Stimulated activated CD4-positive, alpha-beta T cell treated with anti-CD3 and anti-CD28 coated beads, Interleukin-4, amount 100 ng/mL, for 24 hours (primary cell): ENCODE results near the gene PHF1.
"Not testable (repeated sequence)": the region's sequence is repeated elsewhere in the genome, so short reads cannot be mapped to it uniquely, and the experiment has no call there.

Experiments
- DNase-seq: peaks from one replicate; pipeline ENCODE4 v3.0.0-alpha.2; 2020

Gene PHF1

DNA sequence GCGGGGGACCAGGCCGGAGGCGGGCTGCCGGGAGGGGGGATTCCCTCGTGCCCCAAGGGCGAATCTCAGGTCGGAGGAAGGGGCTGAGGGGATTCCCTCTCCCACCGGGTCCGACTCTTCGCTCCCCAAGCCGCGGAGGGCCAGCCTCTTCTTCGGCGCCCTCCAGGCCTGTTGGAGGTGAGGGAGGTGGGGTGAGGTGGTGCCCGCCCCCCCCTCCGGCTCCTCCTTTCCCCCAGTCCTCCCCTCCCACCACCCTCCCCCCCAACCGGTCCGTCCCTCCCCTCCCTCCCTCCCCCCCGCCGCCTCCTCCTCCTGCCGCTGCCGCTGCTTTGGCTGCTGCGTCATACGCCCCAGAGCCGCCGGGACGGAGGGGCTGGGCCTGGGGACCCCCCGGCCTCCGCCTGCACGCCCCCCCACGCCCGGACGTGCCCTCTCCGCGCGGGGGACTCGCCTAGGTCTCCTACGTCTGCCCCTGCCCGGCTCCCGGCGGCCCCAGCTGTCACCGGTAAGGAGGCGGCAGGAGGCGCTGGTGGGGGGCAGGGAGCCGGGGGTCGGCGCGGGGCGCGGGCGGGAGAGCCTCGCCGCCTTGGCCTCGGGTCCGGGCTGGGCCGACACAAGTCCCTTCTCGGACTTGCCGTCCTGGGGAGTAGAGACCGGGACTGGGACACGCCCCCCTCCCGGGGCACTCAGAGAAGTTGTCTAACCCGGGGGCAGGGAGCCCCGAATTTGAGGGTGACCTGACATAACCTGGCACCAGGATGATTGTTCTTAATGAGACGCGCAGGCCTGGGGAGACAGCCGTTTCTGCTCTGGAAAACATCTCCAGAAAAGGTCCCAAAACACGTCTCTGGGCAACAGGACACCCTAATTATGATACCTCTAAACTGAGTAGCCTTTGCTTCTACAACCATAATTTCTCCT, at the start of gene PHF1:
Gene PHF1, plus strand, starts transcription at position 304 of the 921 bp plus-strand sequence. CDS start 1,250 bp downstream, outside the sequence.
- no peak for DNase-seq

DNA sequence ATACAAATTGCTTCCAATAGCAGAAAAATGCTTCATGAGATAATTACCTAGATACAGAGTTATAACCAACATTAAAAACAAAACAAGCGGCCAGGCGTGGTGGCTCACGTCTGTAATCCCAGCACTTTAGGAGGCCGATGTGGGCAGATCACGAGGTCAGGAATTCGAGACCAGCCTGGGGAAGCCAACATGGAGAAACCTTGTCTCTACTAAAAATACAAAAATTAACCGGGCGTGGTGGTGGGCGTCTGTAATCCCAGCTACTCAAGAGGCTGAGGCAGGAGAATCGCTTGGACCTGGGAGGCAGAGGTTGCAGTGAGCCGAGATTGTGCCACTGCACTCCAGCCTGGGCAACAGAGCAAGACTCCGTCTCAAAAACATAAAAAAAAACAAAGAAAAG, 47.3 kb upstream of the PHF1 start:
- not testable (repeated sequence) for DNase-seq

DNA sequence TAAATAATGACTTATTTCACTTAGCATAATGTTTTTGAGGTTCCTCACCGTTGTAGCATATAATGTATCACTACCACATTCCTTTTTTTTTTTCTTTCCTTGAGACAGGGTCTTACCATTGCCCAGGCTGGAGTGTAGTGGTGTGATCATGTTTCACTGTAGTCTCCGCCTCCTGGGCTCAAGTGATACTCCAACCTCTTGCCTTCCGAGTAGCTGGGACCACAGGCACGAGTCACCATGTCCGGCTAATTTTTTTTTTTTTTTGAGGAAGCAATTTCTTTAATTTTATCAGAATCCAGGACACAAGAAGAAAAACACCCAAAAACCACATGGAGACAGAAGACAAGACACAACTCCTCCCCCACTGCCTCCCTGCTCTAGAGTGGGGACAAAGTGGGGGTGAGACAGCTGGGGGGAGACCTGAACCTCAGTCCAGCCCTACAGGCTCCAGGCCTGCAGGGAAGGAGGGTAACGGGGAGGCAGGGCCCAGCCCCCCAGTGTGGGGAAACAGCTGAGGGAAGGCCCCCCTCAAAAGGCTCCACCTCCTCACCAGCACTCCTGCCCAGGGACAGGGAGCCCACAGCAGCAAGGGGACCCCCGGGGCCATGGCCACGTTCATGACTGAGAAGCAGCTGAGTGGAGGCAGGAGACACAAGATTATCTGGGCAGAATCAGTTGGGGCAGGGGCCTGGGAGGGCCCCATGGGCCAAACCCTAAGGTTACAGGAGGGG, 46.2 kb upstream of the PHF1 start:
- not testable (repeated sequence) for DNase-seq

GRCh38 chr6:33365206-33365971, 45.4 kb upstream of the PHF1 start:
- DNase-seq = not testable (repeated sequence)

GRCh38 chr6:33367009-33367714, 43.7 kb upstream of the PHF1 start:
- DNase-seq = no peak

GRCh38 chr6:33367715-33368025, 43.1 kb upstream of the PHF1 start:
- DNase-seq = not testable (repeated sequence)

DNA sequence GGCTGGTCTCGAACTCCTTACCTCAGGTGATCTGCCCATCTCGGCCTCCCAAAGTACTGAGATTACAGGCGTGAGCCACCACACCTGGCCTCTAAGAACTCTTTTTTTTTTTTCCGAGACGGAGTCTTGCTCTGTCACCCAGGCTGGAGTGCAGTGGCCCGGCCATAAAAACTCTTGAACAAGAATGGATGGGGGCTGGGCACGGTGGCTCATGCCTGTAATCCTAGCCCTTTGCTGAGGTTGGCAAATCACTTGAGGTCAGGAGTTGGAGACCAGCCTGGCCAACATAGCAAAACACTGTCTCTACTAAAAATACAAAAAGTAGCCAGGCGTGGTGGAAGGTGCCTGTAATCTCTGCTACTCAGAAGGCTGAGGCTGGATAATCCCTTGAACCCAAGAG, 38.9 kb upstream of the PHF1 start:
- DNase-seq = not testable (repeated sequence)

GRCh38 chr6:33372526-33373123, 38.2 kb upstream of the PHF1 start:
- DNase-seq = no peak

DNA sequence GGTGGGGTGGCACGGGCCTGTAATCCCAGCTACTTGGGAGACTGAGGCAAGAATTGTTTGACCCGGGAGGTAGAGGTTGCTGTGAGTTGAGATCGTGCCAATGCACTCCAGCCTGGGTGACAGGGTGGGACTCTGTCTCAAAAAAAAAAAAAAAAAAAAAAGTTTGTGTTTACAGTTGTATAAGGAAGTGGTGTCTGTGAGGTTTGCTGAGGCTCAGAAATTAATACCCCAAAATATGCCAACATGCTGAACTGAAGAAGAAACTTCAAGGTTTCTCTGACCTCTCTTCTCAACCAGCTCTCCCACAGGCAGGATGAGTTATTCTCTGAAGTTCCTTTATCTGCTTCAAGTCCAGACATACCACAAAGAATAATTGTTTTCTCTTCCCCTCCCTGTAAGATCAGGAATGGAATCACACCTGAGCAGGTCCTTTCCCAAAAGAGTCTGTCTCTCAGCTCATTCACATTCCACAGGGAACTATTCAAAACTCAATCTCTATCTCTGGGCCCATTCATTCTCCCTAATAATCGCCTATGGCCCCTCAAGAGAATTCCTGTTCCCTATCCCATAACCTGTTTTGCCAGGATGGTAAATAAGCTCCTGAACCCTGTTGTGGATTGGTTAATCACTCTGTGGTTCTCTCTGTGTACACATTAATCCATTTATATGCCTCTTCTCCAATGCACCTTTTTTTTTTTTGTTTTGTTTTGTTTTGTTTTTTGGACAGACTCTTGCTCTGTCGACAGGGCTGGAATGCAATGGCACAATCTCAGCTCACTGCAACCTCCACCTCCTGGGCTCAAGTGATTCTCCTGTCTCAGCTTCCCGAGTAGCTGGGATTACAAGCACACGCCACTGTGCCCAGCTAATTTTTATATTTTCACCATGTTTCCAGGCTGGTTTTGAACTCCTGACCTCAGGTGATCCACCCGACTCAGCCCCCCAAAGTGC, 36.6 kb upstream of the PHF1 start:
- DNase-seq = no peak

- no peak for DNase-seq
Measured at GRCh38 chr6:33375143-33375671, 35.6 kb upstream of the PHF1 start.

- DNase-seq = no peak
Measured at GRCh38 chr6:33377171-33377570, 33.6 kb upstream of the PHF1 start.

DNA sequence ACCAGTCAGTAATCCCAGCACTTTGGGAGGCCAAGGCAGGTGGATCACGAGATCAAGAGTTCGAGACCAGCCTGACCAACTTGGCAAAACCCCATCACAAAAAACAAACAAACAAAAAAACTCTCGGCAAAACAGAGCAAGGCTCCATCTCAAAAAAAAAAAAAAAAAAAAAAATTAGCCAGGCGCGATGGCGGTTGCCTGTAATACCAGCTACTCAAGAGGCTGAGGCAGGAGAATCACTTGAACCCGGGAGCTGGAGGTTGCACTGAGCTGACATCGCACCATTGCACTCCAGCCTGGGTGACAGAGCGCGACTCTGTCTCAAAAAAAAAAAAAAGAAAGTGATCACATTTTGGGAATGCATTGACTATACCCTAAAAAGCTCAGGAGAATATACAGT, 31.6 kb upstream of the PHF1 start:
- DNase-seq = not testable (repeated sequence)

DNA sequence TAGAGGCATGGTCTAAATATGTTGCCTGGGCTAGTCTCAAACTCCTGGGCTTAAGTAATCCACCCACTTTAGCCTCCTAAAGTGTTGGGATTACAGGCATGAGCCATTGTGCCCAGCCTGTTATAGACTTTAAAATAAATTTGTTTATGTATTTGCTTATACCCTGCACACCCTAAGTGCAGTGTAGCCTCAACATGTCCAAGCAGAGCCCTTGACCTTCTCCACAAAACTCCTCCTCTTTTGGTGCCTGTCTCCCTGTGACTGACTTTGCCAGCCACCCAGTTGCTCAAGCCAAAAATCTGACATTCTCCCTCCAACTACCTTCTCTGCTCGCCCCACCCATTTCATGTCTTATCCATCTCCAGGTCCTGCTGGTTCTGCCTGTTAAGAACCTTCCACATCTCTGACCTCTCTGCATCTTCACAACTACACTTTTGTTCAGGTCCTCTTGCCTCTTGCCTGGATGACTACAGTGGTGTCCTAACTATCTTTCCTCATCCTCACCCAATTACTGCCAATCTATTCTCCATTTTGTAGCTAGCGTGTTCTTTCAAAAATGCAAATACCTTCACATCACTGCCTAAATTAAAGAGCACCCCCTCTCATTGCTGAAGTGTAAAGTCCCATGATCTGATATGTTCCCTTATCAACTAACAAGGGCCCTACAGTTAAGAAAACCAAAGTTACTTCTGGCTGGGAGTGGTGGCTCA, 30.4 kb upstream of the PHF1 start:
- no peak for DNase-seq

DNA sequence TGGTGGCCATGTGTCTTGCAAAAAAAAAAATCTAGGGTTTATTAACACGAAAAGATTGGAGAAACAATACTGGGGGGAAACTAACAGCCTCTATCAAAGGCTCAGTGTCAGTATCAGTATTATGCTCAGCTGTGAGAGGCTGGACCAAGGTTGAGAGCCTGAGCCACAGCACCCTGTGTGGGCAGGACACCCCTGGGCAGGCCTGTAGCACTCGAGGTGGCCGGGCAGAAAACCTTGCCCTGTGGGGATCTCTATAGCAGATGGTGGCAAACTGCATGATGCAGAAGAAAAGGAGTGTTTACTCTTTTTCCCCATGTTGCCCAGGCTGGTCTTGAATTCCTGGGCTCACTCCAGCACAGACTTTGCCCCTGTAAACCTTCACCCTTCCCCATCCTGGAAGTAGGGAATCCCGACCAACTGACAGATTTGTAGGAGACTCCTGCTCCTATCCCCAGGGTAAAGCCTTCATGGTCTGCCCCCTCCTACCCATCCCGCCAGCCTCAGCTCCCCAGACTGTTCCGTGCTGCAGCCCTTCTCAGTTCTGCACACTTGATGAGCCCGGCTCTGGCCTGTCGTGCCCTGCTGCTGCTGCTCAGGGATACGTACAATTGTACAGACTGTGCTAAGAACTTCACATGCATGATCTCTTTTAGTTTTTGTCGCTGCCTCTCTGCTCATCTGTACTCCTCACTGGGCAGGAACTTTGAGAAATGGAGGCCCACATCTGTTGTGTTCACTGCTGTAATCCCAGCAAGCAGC, 27.2 kb upstream of the PHF1 start:
- DNase-seq = no peak

DNA sequence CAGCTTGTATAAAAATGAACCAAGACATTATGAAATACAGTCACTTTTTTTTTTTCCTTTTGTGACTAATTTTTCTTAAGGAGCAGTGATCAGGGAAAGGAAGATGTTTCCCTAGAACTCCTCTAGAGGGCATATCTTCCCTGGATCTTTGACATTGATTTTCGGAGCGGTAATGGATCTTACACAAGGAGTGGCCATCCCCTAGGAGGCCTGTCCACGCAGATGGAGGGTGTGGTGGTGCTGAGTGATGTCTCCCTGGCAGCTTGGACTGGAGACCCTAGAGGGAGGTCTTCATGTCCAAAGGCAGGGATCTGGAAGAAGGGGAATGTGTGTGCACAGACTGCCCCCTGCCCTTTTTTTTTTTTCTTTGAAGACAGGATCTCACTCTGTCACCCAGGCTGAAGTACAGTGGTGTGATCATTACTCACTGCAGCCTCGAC, 26.2 kb upstream of the PHF1 start:
- no peak for DNase-seq

- DNase-seq = no peak
Measured at GRCh38 chr6:33390173-33390572, 20.6 kb upstream of the PHF1 start.

- DNase-seq = no peak
Measured at GRCh38 chr6:33390767-33391277, 20.0 kb upstream of the PHF1 start.

- DNase-seq = peak; percentile 99
Measured at GRCh38 chr6:33391278-33391921, 19.4 kb upstream of the PHF1 start, which contains the start of gene KIFC1. Gene KIFC1, plus strand, starts transcription at chr6:33391823. Its CDS starts 163 bp downstream, at chr6:33391986.
